HUES64 (cell line): ENCODE results near the gene ADAP1. TPM values are rescaled to one million over a fixed set of nuclear protein-coding genes. Genes with fewer than 3 reads are reported as not detected.
A peak's percentile ranks its signal among the peaks of the same experiment; 100 is the strongest.
"Not testable (repeated sequence)": the region's sequence is repeated elsewhere in the genome, so short reads cannot be mapped to it uniquely, and the experiment has no call there.

Experiments
- H3K27ac ChIP-seq: 2 replicates; pipeline ENCODE4 v1.7.0; 2013; ENCODE audit warnings: low read depth, low read length, inconsistent platforms
- H3K27me3 ChIP-seq: 2 replicates; pipeline ENCODE4 v1.6.1; 2013; ENCODE audit warnings: mild to moderate bottlenecking, low read length; ENCODE audit not compliant: insufficient read depth
- H3K36me3 ChIP-seq: 2 replicates; pipeline ENCODE4 v1.6.1; 2013; ENCODE audit warnings: mild to moderate bottlenecking, low read length; ENCODE audit not compliant: insufficient read depth
- H3K4me1 ChIP-seq: 2 replicates; pipeline ENCODE4 v1.6.1; 2013; ENCODE audit warnings: mild to moderate bottlenecking, low read length, moderate library complexity; ENCODE audit not compliant: insufficient read depth
- H3K4me3 ChIP-seq: 2 replicates; pipeline ENCODE4 v1.5.1; 2013; ENCODE audit warnings: mild to moderate bottlenecking, low read length, moderate library complexity
- H3K9ac ChIP-seq: 2 replicates; pipeline ENCODE4 v1.6.1; 2013; ENCODE audit warnings: mild to moderate bottlenecking, low read depth, low read length
- H3K9me3 ChIP-seq: 2 replicates; pipeline ENCODE4 v1.6.1; 2013; ENCODE audit warnings: low read depth, low read length; ENCODE audit not compliant: insufficient read depth
- WGBS: fragments of 150-250, 120-280 bp; methylation state at CpG from one replicate; pipeline ENCODE4 v1.1.7; 2013; ENCODE audit warnings: missing lambda C conversion rate; 5-methylcytosine and 5-hydroxymethylcytosine counted together
- polyA plus RNA-seq, 2 experiments: library from polyadenylated mRNA; stranded (reverse); fragments of 50-300 nt; gene quantifications; one replicate each; pipeline ENCODE4 v1.2.3, GENCODE V29; 2013

The ADAP1 gene, protein sequence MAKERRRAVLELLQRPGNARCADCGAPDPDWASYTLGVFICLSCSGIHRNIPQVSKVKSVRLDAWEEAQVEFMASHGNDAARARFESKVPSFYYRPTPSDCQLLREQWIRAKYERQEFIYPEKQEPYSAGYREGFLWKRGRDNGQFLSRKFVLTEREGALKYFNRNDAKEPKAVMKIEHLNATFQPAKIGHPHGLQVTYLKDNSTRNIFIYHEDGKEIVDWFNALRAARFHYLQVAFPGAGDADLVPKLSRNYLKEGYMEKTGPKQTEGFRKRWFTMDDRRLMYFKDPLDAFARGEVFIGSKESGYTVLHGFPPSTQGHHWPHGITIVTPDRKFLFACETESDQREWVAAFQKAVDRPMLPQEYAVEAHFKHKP
- 1.7 TPM for polyA plus RNA-seq (2013, experiment 1 of 2)
- 1.6 TPM for polyA plus RNA-seq (2013, experiment 2 of 2)

DNA sequence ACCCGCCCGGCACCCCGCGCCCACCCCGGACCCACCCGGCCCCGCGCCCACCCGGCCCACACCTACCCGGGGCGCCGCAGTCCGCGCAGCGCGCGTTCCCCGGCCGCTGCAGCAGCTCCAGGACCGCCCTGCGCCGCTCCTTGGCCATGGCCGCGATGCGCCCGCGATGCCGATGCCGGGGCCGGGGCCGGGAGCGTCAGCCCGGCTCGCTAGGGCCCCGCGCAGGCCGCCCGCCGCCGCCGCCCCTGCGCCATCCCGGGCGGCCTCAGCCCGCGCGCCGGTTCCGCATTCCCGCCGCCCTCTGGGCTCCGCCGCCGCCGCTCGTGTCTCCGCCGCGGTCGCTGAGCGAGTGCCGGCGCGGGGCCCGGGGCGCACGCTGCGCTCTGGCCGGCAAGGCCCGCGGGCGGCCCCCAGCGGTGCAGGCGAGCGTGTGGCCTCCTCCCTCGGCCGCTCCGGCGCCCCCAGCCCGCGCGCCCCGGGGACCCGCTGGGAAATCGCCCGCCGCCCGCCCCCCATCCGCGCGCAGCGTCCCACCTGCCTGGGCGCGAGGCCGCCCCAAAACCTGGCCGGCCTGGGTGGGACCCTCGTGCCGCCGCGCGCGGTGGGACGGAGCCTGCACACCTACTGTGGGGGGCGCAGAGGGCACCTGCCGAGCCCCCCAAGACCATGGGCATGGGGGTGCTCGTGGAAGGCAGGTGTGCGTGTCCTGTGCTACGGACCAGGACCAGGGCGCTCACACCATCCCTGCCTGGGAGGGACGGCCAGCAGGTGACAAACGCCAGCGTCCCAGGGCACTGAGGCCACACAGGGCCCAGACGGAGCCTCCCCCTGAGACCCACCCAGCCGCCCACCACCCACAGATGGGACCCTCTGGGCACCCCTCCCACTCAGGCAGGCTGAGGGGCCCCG is at the start of gene ADAP1:
Gene ADAP1 (minus strand): TSS at position 351 of the 909 bp plus-strand sequence. CDS start 203 bp downstream, at position 148.
- WGBS, result 11% methylated on average over 108 of the region's 115 CpGs
- no peak within 1 kb of the TSS; the same call in 1 of the 2 replicates for H3K9ac ChIP-seq

DNA sequence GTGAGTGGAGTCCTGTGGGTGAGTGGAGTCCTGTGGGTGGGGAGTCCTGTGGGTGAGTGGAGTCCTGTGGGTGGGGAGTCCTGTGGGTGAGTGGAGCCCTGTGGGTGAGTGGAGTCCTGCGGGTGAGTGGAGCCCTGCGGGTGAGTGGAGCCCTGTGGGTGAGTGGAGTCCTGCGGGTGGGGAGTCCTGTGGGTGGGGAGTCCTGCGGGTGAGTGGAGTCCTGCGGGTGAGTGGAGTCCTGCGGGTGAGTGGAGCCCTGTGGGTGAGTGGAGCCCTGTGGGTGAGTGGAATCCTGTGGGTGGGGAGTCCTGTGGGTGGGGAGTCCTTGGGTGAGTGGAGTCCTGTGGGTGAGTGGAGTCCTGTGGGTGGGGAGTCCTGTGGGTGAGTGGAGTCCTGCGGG is 48.0 kb upstream of the ADAP1 start:
- not testable (repeated sequence) for H3K9me3 ChIP-seq, H3K4me1 ChIP-seq, H3K4me3 ChIP-seq, H3K27ac ChIP-seq, H3K36me3 ChIP-seq, H3K9ac ChIP-seq, H3K27me3 ChIP-seq
- 97% methylated on average over 2 of the region's 7 CpGs for WGBS

More for the DNA sequence above, at the start of gene ADAP1:
- H3K4me1 ChIP-seq, result no peaks in the 10 kb centered on the region
- no peaks in the 10 kb centered on the region for H3K36me3 ChIP-seq
- H3K27ac ChIP-seq, result no peak within 1 kb of the TSS
- H3K27me3 ChIP-seq, result peaks cover 32% of the 10 kb centered on the region
- H3K9me3 ChIP-seq, result no peaks in the 10 kb centered on the region
- peak within 1 kb of the TSS; percentile 45 for H3K4me3 ChIP-seq

DNA sequence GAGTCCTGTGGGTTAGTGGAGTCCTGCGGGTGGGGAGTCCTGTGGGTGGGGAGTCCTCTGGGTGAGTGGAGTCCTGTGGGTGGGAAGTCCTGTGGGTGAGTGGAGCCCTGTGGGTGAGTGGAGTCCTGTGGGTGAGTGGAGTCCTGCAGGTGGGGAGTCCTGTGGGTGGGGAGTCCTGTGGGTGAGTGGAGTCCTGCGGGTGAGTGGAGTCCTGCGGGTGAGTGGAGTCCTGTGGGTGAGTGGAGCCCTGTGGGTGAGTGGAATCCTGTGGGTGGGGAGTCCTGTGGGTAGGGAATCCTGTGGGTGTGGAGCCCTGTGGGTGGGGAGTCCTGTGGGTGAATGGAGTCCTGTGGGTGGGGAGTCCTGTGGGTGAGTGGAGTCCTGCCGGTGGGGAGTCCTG is 47.5 kb upstream of the ADAP1 start:
- not testable (repeated sequence) for H3K9ac ChIP-seq, H3K9me3 ChIP-seq, H3K4me1 ChIP-seq, H3K4me3 ChIP-seq, H3K36me3 ChIP-seq, H3K27ac ChIP-seq, H3K27me3 ChIP-seq
- 86% methylated on average over 2 of the region's 4 CpGs for WGBS

DNA sequence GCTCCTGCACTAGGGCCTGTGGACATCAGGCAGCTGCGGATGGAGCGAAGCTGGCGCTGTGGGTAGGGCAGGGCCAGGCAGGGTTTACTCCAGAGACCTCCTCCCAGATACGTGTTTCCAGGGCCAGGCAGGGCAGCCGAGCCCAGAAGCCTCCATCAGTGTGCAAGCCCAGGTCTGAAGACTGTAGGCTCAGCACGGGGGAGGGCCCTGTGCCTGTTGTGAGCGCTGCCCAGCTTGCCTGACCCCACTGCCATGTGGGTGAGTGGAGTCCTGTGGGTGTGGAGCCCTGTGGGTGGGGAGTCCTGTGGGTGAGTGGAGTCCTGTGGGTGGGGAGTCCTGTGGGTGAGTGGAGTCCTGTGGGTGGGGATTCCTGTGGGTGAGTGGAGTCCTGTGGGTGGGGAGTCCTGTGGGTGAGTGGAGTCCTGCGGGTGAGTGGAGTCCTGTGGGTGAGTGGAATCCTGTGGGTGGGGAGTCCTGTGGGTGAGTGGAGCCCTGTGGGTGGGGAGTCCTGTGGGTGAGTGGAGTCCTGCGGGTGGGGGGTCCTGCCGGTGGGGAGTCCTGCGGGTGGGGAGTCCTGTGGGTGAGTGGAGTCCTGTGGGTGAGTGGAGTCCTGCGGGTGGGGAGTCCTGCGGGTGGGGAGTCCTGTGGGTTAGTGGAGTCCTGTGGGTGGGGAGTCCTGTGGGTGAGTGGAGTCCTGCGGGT is 46.7 kb upstream of the ADAP1 start:
- not testable (repeated sequence) for H3K36me3 ChIP-seq, H3K27me3 ChIP-seq, H3K9ac ChIP-seq, H3K9me3 ChIP-seq, H3K4me1 ChIP-seq, H3K27ac ChIP-seq, H3K4me3 ChIP-seq
- WGBS, result 87% methylated on average over 14 of the region's 14 CpGs

DNA sequence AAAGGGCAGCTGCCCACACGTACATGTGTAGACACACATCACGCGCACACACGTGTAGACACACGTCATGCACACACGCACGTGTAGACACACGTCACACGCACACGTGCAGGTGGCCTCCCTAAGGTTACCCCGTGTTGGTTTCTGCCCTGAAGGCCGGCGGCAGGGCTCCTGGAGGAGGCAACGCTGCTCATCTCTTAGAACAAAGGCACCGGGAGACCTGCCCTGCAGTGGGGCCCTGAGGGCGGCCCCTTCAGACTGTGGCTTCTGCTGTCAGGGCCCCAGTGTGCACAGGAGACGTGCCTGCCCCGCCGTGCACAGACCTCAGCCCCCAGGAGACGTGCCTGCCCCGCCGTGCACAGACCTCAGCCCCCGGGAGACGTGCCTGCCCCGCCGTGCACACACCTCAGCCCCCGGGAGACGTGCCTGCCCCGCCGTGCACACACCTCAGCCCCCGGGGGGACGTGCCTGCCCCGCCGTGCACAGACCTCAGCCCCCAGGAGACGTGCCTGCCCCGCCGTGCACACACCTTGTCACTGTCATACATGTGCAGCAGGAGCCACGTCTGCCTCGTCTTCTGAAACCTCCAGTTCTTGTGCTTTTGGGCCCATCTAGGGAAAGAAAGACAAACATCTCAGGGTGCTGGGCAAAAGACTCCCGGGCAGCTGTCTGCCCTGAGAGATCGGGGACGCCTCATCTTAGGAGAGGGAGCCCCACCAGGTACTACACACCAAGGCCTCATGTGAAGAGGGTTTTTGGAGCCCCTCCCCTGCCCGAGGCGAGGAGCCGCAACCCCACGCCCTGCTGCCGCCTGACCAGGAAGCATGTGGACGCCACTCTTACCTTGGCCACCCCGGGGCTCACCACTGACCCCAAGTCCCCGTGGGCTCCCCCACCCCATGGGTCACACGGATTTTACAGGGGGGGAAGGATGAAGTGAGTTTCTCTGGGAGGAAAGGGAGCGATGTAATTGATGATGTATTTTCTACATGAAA is 45.8 kb upstream of the ADAP1 start:
- Histone ChIP-seq H3K4me3 (no peak overlapping the region), H3K9me3 (no peaks in the 10 kb centered on the region), H3K9ac (no peak overlapping the region), H3K4me1 (no peaks in the 10 kb centered on the region), H3K36me3 (peaks cover 2% of the 10 kb centered on the region; the same call in 1 of the 2 replicates), H3K27me3 (no peaks in the 10 kb centered on the region), H3K27ac (peak overlapping the region; percentile 13; the same call in 1 of the 2 replicates)
- WGBS, result 91% methylated on average over 52 of the region's 52 CpGs

DNA sequence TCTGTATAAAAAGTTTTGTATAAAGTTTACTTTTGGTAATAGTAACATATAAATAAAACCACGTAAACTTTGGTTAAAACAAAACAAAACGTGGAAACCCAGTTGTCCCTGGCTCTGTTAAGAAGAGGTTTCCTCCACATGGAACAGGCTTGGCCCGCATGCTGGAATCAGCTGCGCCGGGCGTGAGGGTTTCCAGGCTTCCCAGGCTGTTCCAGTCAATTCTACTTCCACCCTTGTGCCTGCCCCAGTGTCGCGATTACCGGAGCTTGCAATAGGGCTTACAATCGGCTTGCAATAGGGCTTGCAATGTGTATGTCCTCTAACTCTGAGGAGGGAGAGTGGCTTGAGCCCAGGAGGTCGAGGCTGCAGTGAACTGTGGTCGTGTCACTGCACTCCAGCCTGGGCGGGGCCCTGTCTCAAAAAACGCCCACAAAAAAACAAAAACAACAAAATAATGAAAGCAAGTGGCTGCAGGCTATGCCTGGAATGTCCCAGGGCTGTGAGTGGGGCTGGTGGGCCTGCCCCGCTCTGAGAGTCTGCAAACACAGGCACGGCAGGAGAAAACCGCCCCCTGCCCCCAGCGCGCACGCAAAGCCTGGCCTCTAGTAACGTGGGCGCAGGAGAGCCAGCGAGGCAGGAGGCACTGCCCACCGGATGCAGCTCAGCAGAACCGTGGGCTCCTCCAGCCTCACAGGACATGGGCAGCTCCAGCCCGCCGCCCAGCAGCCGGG is 44.8 kb upstream of the ADAP1 start:
- Histone ChIP-seq H3K9ac (no peak overlapping the region), H3K9me3 (no peaks in the 10 kb centered on the region), H3K27me3 (no peaks in the 10 kb centered on the region), H3K4me3 (no peak overlapping the region), H3K27ac (peak overlapping the region; percentile 13; the same call in 1 of the 2 replicates), H3K36me3 (peaks cover 2% of the 10 kb centered on the region; the same call in 1 of the 2 replicates), H3K4me1 (no peaks in the 10 kb centered on the region)
- 89% methylated on average over 27 of the region's 28 CpGs for WGBS

DNA sequence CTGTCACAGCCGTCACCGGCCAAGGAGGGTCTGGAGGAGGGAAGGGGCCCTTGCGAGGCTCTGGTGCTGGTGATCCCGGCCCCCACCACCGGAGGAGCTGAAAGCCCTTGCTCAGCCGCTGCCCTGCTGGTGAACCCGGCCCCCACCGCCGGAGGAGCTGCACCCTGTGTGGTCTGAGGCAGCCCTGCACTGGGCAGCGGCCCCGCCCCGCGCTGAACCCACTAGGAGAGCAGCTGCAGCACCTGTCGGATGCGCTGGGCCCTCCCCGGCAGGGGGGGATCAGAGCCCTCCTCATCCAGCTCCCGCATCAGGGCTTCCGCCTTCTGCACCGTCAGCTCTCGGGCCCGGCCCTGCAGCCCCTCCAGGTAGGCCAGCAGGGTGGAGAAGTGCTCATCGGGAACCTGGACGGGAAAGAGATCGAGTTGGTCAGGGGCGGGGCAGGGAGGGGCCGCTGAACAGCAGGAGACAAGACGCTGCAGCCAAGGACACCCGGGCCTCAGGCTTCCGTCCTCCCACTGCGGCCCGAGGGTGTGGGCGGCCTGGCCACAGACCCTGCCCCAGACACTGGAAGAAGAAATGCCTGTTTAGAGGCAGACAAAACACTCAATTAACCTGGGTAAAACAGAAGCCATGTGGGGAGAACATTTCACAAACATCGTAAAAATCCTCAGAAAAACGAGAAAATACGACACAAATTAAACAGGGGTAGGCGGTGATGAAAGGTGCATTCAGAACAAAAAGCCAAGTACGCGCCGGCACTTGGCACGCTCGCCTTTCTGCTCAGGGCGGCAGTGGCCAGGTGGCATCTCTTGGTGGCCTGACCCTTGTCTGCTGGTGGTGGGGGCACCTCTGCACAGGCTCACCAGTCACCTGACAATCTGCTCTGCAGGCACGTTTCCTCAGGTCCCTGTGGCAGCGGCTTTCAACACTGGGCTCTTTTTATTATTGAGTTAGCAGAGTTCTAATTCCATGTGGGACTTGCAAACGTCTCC is 43.2 kb upstream of the ADAP1 start:
- no peaks in the 10 kb centered on the region for H3K4me1 ChIP-seq

DNA sequence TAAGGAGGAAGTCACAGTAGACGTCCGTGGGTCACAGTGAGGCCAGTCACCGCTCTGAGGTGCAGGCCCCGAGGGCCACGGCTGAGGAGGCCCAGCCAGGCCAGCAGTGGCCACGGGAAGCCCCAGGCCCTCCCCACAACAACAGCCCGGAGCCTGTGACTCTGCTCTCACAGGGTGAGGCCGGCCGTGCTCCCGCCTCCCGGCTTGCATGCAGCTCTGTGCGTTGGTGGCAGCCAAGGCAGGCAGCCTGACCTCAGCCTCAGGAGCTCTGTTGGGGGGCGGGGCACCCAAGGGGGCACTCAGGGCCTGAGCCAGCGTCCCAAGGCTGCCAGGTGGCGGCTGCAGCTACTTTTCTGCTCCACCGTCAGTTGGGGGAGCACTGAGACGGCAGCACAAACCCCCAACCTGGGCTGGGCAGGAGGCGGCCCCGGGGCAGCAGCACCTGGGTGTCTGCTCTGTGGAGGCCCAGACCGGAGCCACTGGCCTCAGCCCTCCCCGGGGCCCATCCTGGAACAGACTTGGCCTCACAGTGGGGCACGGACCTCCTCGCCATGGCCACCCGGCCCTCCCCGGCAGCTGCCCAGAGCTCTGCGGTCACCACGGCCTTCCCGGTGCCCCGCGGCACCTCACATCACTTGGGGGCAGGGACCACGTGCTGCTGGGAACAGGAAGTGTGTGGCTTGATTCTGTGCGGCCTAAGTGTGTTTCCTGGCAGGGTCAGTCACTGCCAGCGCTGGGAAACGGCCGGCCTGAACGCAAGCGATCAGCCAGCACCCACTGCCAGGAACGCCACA is 41.8 kb upstream of the ADAP1 start:
- H3K9ac ChIP-seq, result no peak overlapping the region
- WGBS, result 94% methylated on average over 38 of the region's 38 CpGs

More for the DNA sequence above, 43.2 kb upstream of the ADAP1 start:
- H3K27me3 ChIP-seq, result no peaks in the 10 kb centered on the region
- H3K9ac ChIP-seq, result no peak overlapping the region; the same call in 1 of the 2 replicates
- peaks cover 2% of the 10 kb centered on the region; the same call in 1 of the 2 replicates for H3K36me3 ChIP-seq
- no peak overlapping the region for H3K4me3 ChIP-seq
- H3K9me3 ChIP-seq, result no peaks in the 10 kb centered on the region
- no peak overlapping the region for H3K27ac ChIP-seq
- WGBS, result 83% methylated on average over 45 of the region's 45 CpGs

More for the DNA sequence above, 41.8 kb upstream of the ADAP1 start:
- H3K27ac ChIP-seq, result no peak overlapping the region
- H3K4me3 ChIP-seq, result no peak overlapping the region
- peaks cover 2% of the 10 kb centered on the region; the same call in 1 of the 2 replicates for H3K36me3 ChIP-seq
- H3K9me3 ChIP-seq, result no peaks in the 10 kb centered on the region
- no peaks in the 10 kb centered on the region for H3K27me3 ChIP-seq
- H3K4me1 ChIP-seq, result no peaks in the 10 kb centered on the region
